Measurements from ENCODE around the gene SMG6. TPM values are rescaled to one million over a fixed set of nuclear protein-coding genes. Genes with fewer than 3 reads are reported as not detected.
A peak's percentile ranks its signal among the peaks of the same experiment; 100 is the strongest.

The SMG6 gene
- polyA plus RNA-seq, 4 donors = 15.9 to 17.1 (median 16.4) TPM

GRCh38 chr17:2337544-2338314, 34.1 kb upstream of the SMG6 start:
- DNase-seq (peak; percentile 57 to 77), FAIRE-seq (no peak)
- no peaks in the 10 kb centered on the region for H3K27me3 ChIP-seq (ENCODE audit: control insufficient read depth in 3 of 3, insufficient read depth in 3 of 3, low read length in 3 of 3)
- 1% methylated on average over 47 to 92 of the region's 92 CpGs for WGBS, 3 donors
- peak overlapping the region; percentile 79 to 91 (median 86) for H3K4me3 ChIP-seq (ENCODE audit: low read depth in 1 of 3, low read length in 3 of 3)
- H3K9me3 ChIP-seq (ENCODE audit: control insufficient read depth in 2 of 2, insufficient read depth in 1 of 2, low read depth in 1 of 2, low read length in 1 of 2) = no peaks in the 10 kb centered on the region
- peak overlapping the region in 2 of 3 donors; percentile 52 to 83 for H3K27ac ChIP-seq (ENCODE audit: low read depth in 1 of 3, low read length in 2 of 3)
- peaks cover 2 to 18% (median 7%) of the 10 kb centered on the region in 3 donors for H3K36me3 ChIP-seq (ENCODE audit: control insufficient read depth in 3 of 3, insufficient read depth in 2 of 3, low read depth in 1 of 3, low read length in 3 of 3)
- peaks cover 0 to 12% (median 5%) of the 10 kb centered on the region in 3 donors for H3K4me1 ChIP-seq (ENCODE audit: control insufficient read depth in 3 of 3, insufficient read depth in 2 of 3, low read depth in 1 of 3, low read length in 2 of 3)

GRCh38 chr17:2336852-2337543, 33.4 kb upstream of the SMG6 start, which contains the start of gene SGSM2:
SGSM2 (plus strand) TSS chr17:2337501; CDS start chr17:2337689, 188 bp downstream.
- FAIRE-seq (no peak), DNase-seq (peak; percentile 23 to 72)
- H3K27ac ChIP-seq (ENCODE audit: low read depth in 1 of 3, low read length in 2 of 3) = peak within 1 kb of the TSS; percentile 82 to 91 (median 89)
- peak within 1 kb of the TSS; percentile 79 to 91 (median 86) for H3K4me3 ChIP-seq (ENCODE audit: low read depth in 1 of 3, low read length in 3 of 3)
- H3K27me3 ChIP-seq (ENCODE audit: control insufficient read depth in 3 of 3, insufficient read depth in 3 of 3, low read length in 3 of 3) = no peaks in the 10 kb centered on the region
- H3K4me1 ChIP-seq (ENCODE audit: control insufficient read depth in 3 of 3, insufficient read depth in 2 of 3, low read depth in 1 of 3, low read length in 2 of 3) = peaks cover 0 to 12% (median 5%) of the 10 kb centered on the region in 3 donors
- H3K36me3 ChIP-seq (ENCODE audit: control insufficient read depth in 3 of 3, insufficient read depth in 2 of 3, low read depth in 1 of 3, low read length in 3 of 3) = peaks cover 2 to 20% (median 8%) of the 10 kb centered on the region in 3 donors
- H3K9me3 ChIP-seq (ENCODE audit: control insufficient read depth in 2 of 2, insufficient read depth in 1 of 2, low read depth in 1 of 2, low read length in 1 of 2) = no peaks in the 10 kb centered on the region
- WGBS, 3 donors = 0 to 1% (median 0%) methylated on average over 47 to 77 of the region's 77 CpGs

- no peak for FAIRE-seq
- Histone ChIP-seq H3K4me1 (ENCODE audit: control insufficient read depth in 3 of 3, insufficient read depth in 2 of 3, low read depth in 1 of 3, low read length in 2 of 3) (peaks cover 0 to 12% (median 5%) of the 10 kb centered on the region in 3 donors), H3K27me3 (ENCODE audit: control insufficient read depth in 3 of 3, insufficient read depth in 3 of 3, low read length in 3 of 3) (no peaks in the 10 kb centered on the region), H3K36me3 (ENCODE audit: control insufficient read depth in 3 of 3, insufficient read depth in 2 of 3, low read depth in 1 of 3, low read length in 3 of 3) (peaks cover 2 to 22% (median 9%) of the 10 kb centered on the region in 3 donors), H3K4me3 (ENCODE audit: low read depth in 1 of 3, low read length in 3 of 3) (peak within 1 kb of the TSS; percentile 80 to 91 (median 86)), H3K27ac (ENCODE audit: low read depth in 1 of 3, low read length in 2 of 3) (peak within 1 kb of the TSS; percentile 82 to 91 (median 89)), H3K9me3 (ENCODE audit: control insufficient read depth in 2 of 2, insufficient read depth in 1 of 2, low read depth in 1 of 2, low read length in 1 of 2) (no peaks in the 10 kb centered on the region)
- WGBS, 3 donors = 0 to 1% (median 0%) methylated on average over 41 to 48 of the region's 48 CpGs
- peak; percentile 91 to 96 for DNase-seq
These were observed 32.7 kb upstream of the SMG6 start, which contains the start of gene TSR1 for GRCh38 chr17:2336215-2336851. TSR1 (minus strand) TSS chr17:2336457; CDS start chr17:2336427, 30 bp downstream.

- Histone ChIP-seq H3K4me1 (ENCODE audit: control insufficient read depth in 3 of 3, insufficient read depth in 2 of 3, low read depth in 1 of 3, low read length in 2 of 3) (peaks cover 0 to 12% (median 5%) of the 10 kb centered on the region in 3 donors), H3K27ac (ENCODE audit: low read depth in 1 of 3, low read length in 2 of 3) (peak overlapping the region in 2 of 3 donors; percentile 8 to 91), H3K4me3 (ENCODE audit: low read depth in 1 of 3, low read length in 3 of 3) (peak overlapping the region; percentile 80 to 91 (median 86)), H3K36me3 (ENCODE audit: control insufficient read depth in 3 of 3, insufficient read depth in 2 of 3, low read depth in 1 of 3, low read length in 3 of 3) (peaks cover 2 to 24% (median 15%) of the 10 kb centered on the region in 3 donors), H3K27me3 (ENCODE audit: control insufficient read depth in 3 of 3, insufficient read depth in 3 of 3, low read length in 3 of 3) (no peaks in the 10 kb centered on the region), H3K9me3 (ENCODE audit: control insufficient read depth in 2 of 2, insufficient read depth in 1 of 2, low read depth in 1 of 2, low read length in 1 of 2) (no peaks in the 10 kb centered on the region)
- DNase-seq = no peak
- WGBS, 3 donors = 1 to 3% (median 1%) methylated on average over 17 of the region's 17 CpGs
- FAIRE-seq = no peak
These were observed 32.2 kb upstream of the SMG6 start for GRCh38 chr17:2335726-2336214.

- Histone ChIP-seq H3K27me3 (ENCODE audit: control insufficient read depth in 3 of 3, insufficient read depth in 3 of 3, low read length in 3 of 3) (no peaks in the 10 kb centered on the region), H3K36me3 (ENCODE audit: control insufficient read depth in 3 of 3, insufficient read depth in 2 of 3, low read depth in 1 of 3, low read length in 3 of 3) (peaks cover 9 to 55% (median 25%) of the 10 kb centered on the region in 3 donors), H3K4me3 (ENCODE audit: low read depth in 1 of 3, low read length in 3 of 3) (no peak overlapping the region), H3K27ac (ENCODE audit: low read depth in 1 of 3, low read length in 2 of 3) (no peak overlapping the region), H3K9me3 (ENCODE audit: control insufficient read depth in 2 of 2, insufficient read depth in 1 of 2, low read depth in 1 of 2, low read length in 1 of 2) (no peaks in the 10 kb centered on the region), H3K4me1 (ENCODE audit: control insufficient read depth in 3 of 3, insufficient read depth in 2 of 3, low read depth in 1 of 3, low read length in 2 of 3) (peaks cover 0 to 5% (median 4%) of the 10 kb centered on the region in 3 donors)
- no peak for DNase-seq
- FAIRE-seq = no peak
- WGBS, 3 donors = 56 to 92% (median 69%) methylated on average over 3 of the region's 3 CpGs
These were observed 27.7 kb upstream of the SMG6 start for GRCh38 chr17:2331303-2331702.

- Histone ChIP-seq H3K27ac (ENCODE audit: low read depth in 1 of 3, low read length in 2 of 3) (no peak overlapping the region), H3K36me3 (ENCODE audit: control insufficient read depth in 3 of 3, insufficient read depth in 2 of 3, low read depth in 1 of 3, low read length in 3 of 3) (peaks cover 13 to 51% (median 19%) of the 10 kb centered on the region in 3 donors), H3K4me1 (ENCODE audit: control insufficient read depth in 3 of 3, insufficient read depth in 2 of 3, low read depth in 1 of 3, low read length in 2 of 3) (no peaks in the 10 kb centered on the region), H3K4me3 (ENCODE audit: low read depth in 1 of 3, low read length in 3 of 3) (no peak overlapping the region), H3K27me3 (ENCODE audit: control insufficient read depth in 3 of 3, insufficient read depth in 3 of 3, low read length in 3 of 3) (no peaks in the 10 kb centered on the region), H3K9me3 (ENCODE audit: control insufficient read depth in 2 of 2, insufficient read depth in 1 of 2, low read depth in 1 of 2, low read length in 1 of 2) (no peaks in the 10 kb centered on the region)
- DNase-seq (no peak), FAIRE-seq (no peak)
- 76 to 88% (median 77%) methylated on average over 2 of the region's 2 CpGs for WGBS, 3 donors
These were observed 20.2 kb upstream of the SMG6 start for GRCh38 chr17:2323629-2324314.

- H3K27ac ChIP-seq (ENCODE audit: low read depth in 1 of 3, low read length in 2 of 3) = no peak overlapping the region
- H3K4me1 ChIP-seq (ENCODE audit: control insufficient read depth in 3 of 3, insufficient read depth in 2 of 3, low read depth in 1 of 3, low read length in 2 of 3) = no peaks in the 10 kb centered on the region
- H3K4me3 ChIP-seq (ENCODE audit: low read depth in 1 of 3, low read length in 3 of 3) = no peak overlapping the region
- no peaks in the 10 kb centered on the region for H3K27me3 ChIP-seq (ENCODE audit: control insufficient read depth in 3 of 3, insufficient read depth in 3 of 3, low read length in 3 of 3)
- no peaks in the 10 kb centered on the region for H3K9me3 ChIP-seq (ENCODE audit: control insufficient read depth in 2 of 2, insufficient read depth in 1 of 2, low read depth in 1 of 2, low read length in 1 of 2)
- FAIRE-seq (no peak), DNase-seq (no peak)
- peaks cover 13 to 30% (median 17%) of the 10 kb centered on the region in 3 donors for H3K36me3 ChIP-seq (ENCODE audit: control insufficient read depth in 3 of 3, insufficient read depth in 2 of 3, low read depth in 1 of 3, low read length in 3 of 3)
- WGBS, 3 donors = 65 to 71% (median 67%) methylated on average over 1 of the region's 1 CpG
These were observed 17.8 kb upstream of the SMG6 start for GRCh38 chr17:2321399-2321798.
